H1 (cell line): ENCODE measurements around the gene SUPT4H1. TPM values are rescaled to one million over a fixed set of nuclear protein-coding genes. Genes with fewer than 3 reads are reported as not detected.

Source experiments
- CTCF ChIA-PET: fragments of 300-600 bp; sonication (Branson Sonifier 250); formaldehyde crosslinking; loops from one replicate; lab custom pipeline; 2021; ENCODE audit not compliant: partially characterized antibody; lab: Charles Lee
- POLR2A ChIA-PET: fragments of 300-600 bp; sonication (Branson Sonifier 250); formaldehyde crosslinking; loops from one replicate; lab custom pipeline; 2021; ENCODE audit warnings: inconsistent platforms; ENCODE audit not compliant: partially characterized antibody; lab: Charles Lee
- DNase-seq, 2 experiments: peaks; one replicate each; pipeline versions ENCODE4 v3.0.0 to v3.0.0-alpha.2; 2010 to 2022; ENCODE audit warnings: low spot score in 2 of 2, low read depth in 1 of 2, mixed read lengths in 1 of 2
- FAIRE-seq: peaks from 2 replicates; lab custom pipeline; 2011; peaks lifted over from hg19 to GRCh38; lab: Jason Lieb, UNC
- H2AFZ ChIP-seq: 2 replicates; pipeline ENCODE4 v1.8.1; 2012; ENCODE audit warnings: low read length, inconsistent platforms
- H2AK5ac ChIP-seq: 2 replicates; pipeline ENCODE4 v1.6.1; 2013; ENCODE audit warnings: low read depth, low read length
- H2BK120ac ChIP-seq: replicated peaks from 2 replicates; pipeline ENCODE3; 2013; ENCODE audit warnings: low read depth, low read length, inconsistent platforms
- H2BK12ac ChIP-seq: 2 replicates; pipeline ENCODE4 v1.6.1; 2013; ENCODE audit warnings: low read depth, low read length
- H2BK15ac ChIP-seq: 2 replicates; pipeline ENCODE4 v1.6.1; 2013; ENCODE audit warnings: low read length
- H2BK20ac ChIP-seq: 2 replicates; pipeline ENCODE4 v1.6.1; 2013; ENCODE audit warnings: low read length
- H2BK5ac ChIP-seq: 2 replicates; pipeline ENCODE4 v1.6.1; 2013; ENCODE audit warnings: low read depth, low read length
- H3K14ac ChIP-seq: 2 replicates; pipeline ENCODE4 v1.6.1; 2013; ENCODE audit warnings: inconsistent platforms; ENCODE audit not compliant: insufficient read length
- H3K18ac ChIP-seq: 2 replicates; pipeline ENCODE4 v1.6.1; 2013; ENCODE audit warnings: low read length; ENCODE audit errors: extremely low read depth
- H3K23ac ChIP-seq: 2 replicates; pipeline ENCODE4 v1.6.1; 2013; ENCODE audit warnings: inconsistent platforms; ENCODE audit not compliant: insufficient read length
- H3K23me2 ChIP-seq: 2 replicates; pipeline ENCODE4 v1.6.1; 2013; ENCODE audit warnings: low read depth, low read length
- H3K27ac ChIP-seq: 2 replicates; pipeline ENCODE4 v1.6.1; 2011; ENCODE audit warnings: low read depth, low read length, inconsistent platforms
- H3K27me3 ChIP-seq, 4 experiments: replicated peaks in 1 of 4; 1 replicate in 1 of 4; 2 replicates in 3 of 4; pipeline versions ENCODE4 v1.6.1 to v1.8.1; 2011 to 2013; ENCODE audit warnings: low read length in 3 of 4, mild to moderate bottlenecking in 3 of 4, inconsistent platforms in 2 of 4, mixed read lengths in 2 of 4, moderate library complexity in 1 of 4; ENCODE audit not compliant: control insufficient read depth in 3 of 4, insufficient read depth in 3 of 4; ENCODE audit errors: extremely low read depth in 1 of 4
- H3K36me3 ChIP-seq, 4 experiments: 2 replicates each; pipeline versions ENCODE4 v1.6.1 to v1.8.1; 2011 to 2013; ENCODE audit warnings: mild to moderate bottlenecking in 4 of 4, low read length in 3 of 4, moderate library complexity in 2 of 4, control low read depth in 1 of 4, inconsistent platforms in 1 of 4; ENCODE audit not compliant: insufficient read depth in 4 of 4, control insufficient read depth in 2 of 4
- H3K4ac ChIP-seq: replicated peaks from 2 replicates; pipeline ENCODE3; 2013; ENCODE audit warnings: low read length, low read depth, mixed read lengths, inconsistent platforms; ENCODE audit not compliant: insufficient read length
- H3K4me1 ChIP-seq, 4 experiments: replicated peaks in 1 of 4; 1 replicate in 1 of 4; 2 replicates in 3 of 4; pipeline versions ENCODE4 v1.6.1 to v1.8.1; 2011 to 2013; ENCODE audit warnings: low read length in 3 of 4, inconsistent platforms in 2 of 4, mixed read lengths in 1 of 4; ENCODE audit not compliant: insufficient read depth in 4 of 4, control insufficient read depth in 3 of 4
- H3K4me2 ChIP-seq, 2 experiments: 2 replicates each; pipeline versions ENCODE4 v1.6.1 to v1.8.1; 2011 to 2013; ENCODE audit warnings: low read depth in 2 of 2, low read length in 2 of 2, control low read depth in 1 of 2, inconsistent platforms in 1 of 2, mild to moderate bottlenecking in 1 of 2; ENCODE audit not compliant: insufficient read depth in 1 of 2
- H3K4me3 ChIP-seq, 4 experiments: fragments of 200-600, 300-600 bp in 1 of 4; sonication (generic), shearing (Covaris generic), sonication (Bioruptor Twin) in 1 of 4; 2 replicates each; pipeline versions ENCODE4 v1.5.1 to v1.8.1; 2011 to 2016; ENCODE audit warnings: low read length in 4 of 4, low read depth in 3 of 4, control low read depth in 2 of 4, inconsistent platforms in 2 of 4, mild to moderate bottlenecking in 2 of 4, mixed read lengths in 1 of 4, moderate library complexity in 1 of 4; ENCODE audit not compliant: insufficient read depth in 2 of 4; ENCODE audit errors: extremely low read depth in 1 of 4
- H3K56ac ChIP-seq: replicated peaks from 2 replicates; pipeline ENCODE3; 2013; ENCODE audit warnings: low read depth, mild to moderate bottlenecking, mixed read lengths, low read length, inconsistent platforms; ENCODE audit not compliant: insufficient read length
- H3K79me1 ChIP-seq: 2 replicates; pipeline ENCODE4 v1.6.1; 2013; ENCODE audit warnings: low read depth, low read length, control low read depth
- H3K79me2 ChIP-seq, 2 experiments: 2 replicates each; pipeline versions ENCODE4 v1.6.1 to v1.8.1; 2012 to 2013; ENCODE audit warnings: low read length in 2 of 2, mild to moderate bottlenecking in 2 of 2, inconsistent platforms in 1 of 2; ENCODE audit not compliant: insufficient read depth in 2 of 2, control insufficient read depth in 1 of 2
- H3K9ac ChIP-seq, 4 experiments: replicated peaks in 1 of 4; 1 replicate in 1 of 4; 2 replicates in 3 of 4; pipeline versions ENCODE4 v1.6.1 to v1.8.1; 2011 to 2013; ENCODE audit warnings: low read depth in 3 of 4, low read length in 3 of 4, control low read depth in 2 of 4, mild to moderate bottlenecking in 2 of 4, moderate library complexity in 2 of 4, inconsistent platforms in 1 of 4; ENCODE audit errors: extremely low read depth in 1 of 4
- H3K9me3 ChIP-seq, 2 experiments: 2 replicates each; pipeline versions ENCODE4 v1.6.1 to v1.8.1; 2012 to 2013; ENCODE audit warnings: mild to moderate bottlenecking in 2 of 2, moderate library complexity in 2 of 2, control low read depth in 1 of 2, inconsistent platforms in 1 of 2, low read depth in 1 of 2, low read length in 1 of 2, mixed read lengths in 1 of 2; ENCODE audit not compliant: insufficient read depth in 2 of 2
- H4K20me1 ChIP-seq, 2 experiments: replicated peaks in 1 of 2; 2 replicates each; pipeline versions ENCODE3 to v1.8.1; 2011 to 2013; ENCODE audit warnings: inconsistent platforms in 2 of 2, low read length in 2 of 2, mild to moderate bottlenecking in 1 of 2; ENCODE audit not compliant: insufficient read depth in 2 of 2, control insufficient read depth in 1 of 2
- H4K5ac ChIP-seq: 2 replicates; pipeline ENCODE4 v1.6.1; 2013; ENCODE audit warnings: low read length, low read depth, mixed read lengths, inconsistent platforms; ENCODE audit not compliant: insufficient read length
- H4K8ac ChIP-seq: 2 replicates; pipeline ENCODE4 v1.8.0; 2013; ENCODE audit warnings: mild to moderate bottlenecking, moderate library complexity, low read length, inconsistent platforms; ENCODE audit not compliant: insufficient read depth; ENCODE audit errors: extremely low read depth
- H4K91ac ChIP-seq: replicated peaks from 2 replicates; pipeline ENCODE3; 2013; ENCODE audit warnings: low read length, mixed read lengths, inconsistent platforms; ENCODE audit not compliant: insufficient read length
- CTBP2 ChIP-seq: IDR thresholded peaks from 2 replicates; pipeline ENCODE4 v1.7.0; 2011; ENCODE audit warnings: borderline replicate concordance, mild to moderate bottlenecking, moderate library complexity, mixed read lengths, low read length; ENCODE audit not compliant: insufficient read depth, insufficient read length
- GABPA ChIP-seq: IDR thresholded peaks from 2 replicates; pipeline ENCODE4 v1.6.1; 2011; ENCODE audit warnings: mild to moderate bottlenecking, low read length, moderate library complexity, borderline replicate concordance; ENCODE audit not compliant: insufficient read depth
- KDM1A ChIP-seq: fragments of 200-600, 300-600 bp; sonication (generic); IDR thresholded peaks from 2 replicates; pipeline ENCODE4 v1.7.1; 2016; ENCODE audit warnings: mild to moderate bottlenecking, low read length, borderline replicate concordance
- NANOG ChIP-seq: IDR thresholded peaks from 2 replicates; pipeline ENCODE4 v1.6.1; 2011; ENCODE audit warnings: low read length, low read depth, mild to moderate bottlenecking, inconsistent platforms; ENCODE audit not compliant: insufficient read depth, poor library complexity, severe bottlenecking
- NRF1 ChIP-seq: IDR thresholded peaks from 2 replicates; pipeline ENCODE4 v1.6.1; 2011; ENCODE audit warnings: mild to moderate bottlenecking, low read depth, low read length, improper control_type of control experiment
- SAP30 ChIP-seq: fragments of 300-600 bp; sonication (generic); IDR thresholded peaks from 2 replicates; pipeline ENCODE4 v1.7.1; 2012; ENCODE audit warnings: low read length, moderate library complexity, mild to moderate bottlenecking, inconsistent platforms; ENCODE audit not compliant: insufficient read depth, insufficient replicate concordance
- SP4 ChIP-seq: IDR thresholded peaks from 2 replicates; pipeline ENCODE4 v1.6.1; 2012; ENCODE audit warnings: low read length, inconsistent platforms
- WGBS, 2 experiments: shearing (Covaris generic) in 1 of 2; methylation state at CpG; one replicate each; pipeline versions ENCODE4 v1.1.6 to v1.1.7; 2013 to 2015; ENCODE audit warnings: low lambda C conversion rate in 2 of 2, mixed read lengths in 2 of 2, inconsistent platforms in 1 of 2, low coverage in 1 of 2, missing lambda C conversion rate in 1 of 2; ENCODE audit not compliant: insufficient replicate concordance in 2 of 2, insufficient coverage in 1 of 2, insufficient read length in 1 of 2; ENCODE audit errors: extremely low coverage in 1 of 2, missing lambda C conversion rate in 1 of 2; 5-methylcytosine and 5-hydroxymethylcytosine counted together
- polyA plus RNA-seq, 7 experiments: library from polyadenylated mRNA; depleted of rRNA in 3 of 7; stranded (reverse) in 5 of 7; unstranded in 2 of 7; fragments of >200 nt in 5 of 7; fragments of 200-250 nt in 2 of 7; gene quantifications; 1 replicate in 5 of 7; 2 replicates in 1 of 7; 4 replicates in 1 of 7; pipeline versions ENCODE4 v1.2.1 to v1.2.3, GENCODE V29; 2011 to 2013; ENCODE audit warnings: missing spikeins in 2 of 7, mixed read lengths in 2 of 7
- total RNA-seq: library from RNA; stranded (reverse); fragmentation: NEBNext Ultra II Directional; extraction: Animal tissue kit (Norgen Biotek cat#: 25700); gene quantifications from 2 replicates; pipeline ENCODE4 v1.2.1, GENCODE V29; 2021
- TF ChIP-seq, protein P1 (sequence below): IDR thresholded peaks from 2 replicates; pipeline ENCODE4 v1.6.1; 2011; ENCODE audit warnings: low read length, improper control_type of control experiment
- TF ChIP-seq, protein P2 (sequence below): IDR thresholded peaks from 2 replicates; pipeline ENCODE4 v1.6.1; 2012; ENCODE audit warnings: low read length, inconsistent platforms

SUPT4H1 gene
- total and polyA plus RNA-seq, 2 of the 8 experiments (the other 6 are each of a cell fraction or from before 2014, with no cell fraction given): 112 to 143 TPM

- Histone ChIP-seq H2BK20ac (no peak overlapping the region), H4K20me1 (peaks cover 0 to 2% of the 10 kb centered on the region in 2 experiments), H3K36me3 (peaks cover 8 to 16% (median 15%) of the 10 kb centered on the region in 4 experiments), H4K5ac (no peak overlapping the region), H3K27ac (no peak overlapping the region), H4K91ac (no peak overlapping the region), H3K23ac (no peak overlapping the region), H3K23me2 (peaks cover 8% of the 10 kb centered on the region; the same call in 1 of the 2 replicates), H3K79me2 (peaks cover 0 to 13% of the 10 kb centered on the region in 2 experiments; a peak in 2 of 4 replicates), H2BK120ac (no peak overlapping the region), H3K14ac (no peak overlapping the region), H2BK5ac (no peak overlapping the region), H3K56ac (no peak overlapping the region), H2AK5ac (no peak overlapping the region), H3K9me3 (no peaks in the 10 kb centered on the region), H3K18ac (no peak overlapping the region; the same call in 1 of the 2 replicates), H3K79me1 (no peaks in the 10 kb centered on the region), H3K9ac (no peak overlapping the region), H3K27me3 (no peaks in the 10 kb centered on the region), H3K4me2 (peak overlapping the region; percentile 96 to 100), H2BK15ac (no peak overlapping the region), H3K4me3 (peak overlapping the region in 2 of 4 experiments; percentile 93 to 94; a peak in 3 of 8 replicates), H3K4me1 (peaks cover 0 to 2% (median 0%) of the 10 kb centered on the region in 4 experiments; a peak in 1 of 7 replicates), H4K8ac (no peak overlapping the region), H3K4ac (no peak overlapping the region), H2BK12ac (peak overlapping the region; percentile 80; the same call in 1 of the 2 replicates), H2AFZ (no peak overlapping the region)
- FAIRE-seq (no peak), DNase-seq (no peak)
- ChIA-PET POLR2A (interaction anchor here (0.7 to 7.9 kb wide), 19 partner anchors 8 to 94 kb away, joined by 3 to 149 read pairs (median 8); partner anchors contain the start of genes RNF43 and TSPOAP1), CTCF (interaction anchor here (0.6 to 5.8 kb wide), 16 partner anchors 9 to 93 kb away, joined by 3 to 32 read pairs (median 4); partner anchors contain the start of gene RNF43)
- WGBS, 2 experiments: 80% methylated on average over 4 of the region's 4 CpGs; no CpG with 5 or more reads in 1 of the 2 experiments
- no peak for TF ChIP-seq KDM1A
- no peak for TF ChIP-seq SP4
- TF ChIP-seq, protein P1, sequence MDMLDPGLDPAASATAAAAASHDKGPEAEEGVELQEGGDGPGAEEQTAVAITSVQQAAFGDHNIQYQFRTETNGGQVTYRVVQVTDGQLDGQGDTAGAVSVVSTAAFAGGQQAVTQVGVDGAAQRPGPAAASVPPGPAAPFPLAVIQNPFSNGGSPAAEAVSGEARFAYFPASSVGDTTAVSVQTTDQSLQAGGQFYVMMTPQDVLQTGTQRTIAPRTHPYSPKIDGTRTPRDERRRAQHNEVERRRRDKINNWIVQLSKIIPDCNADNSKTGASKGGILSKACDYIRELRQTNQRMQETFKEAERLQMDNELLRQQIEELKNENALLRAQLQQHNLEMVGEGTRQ: no peak
- TF ChIP-seq SAP30: no peak
- TF ChIP-seq NANOG: no peak
- TF ChIP-seq GABPA: no peak
- no peak for TF ChIP-seq CTBP2
- TF ChIP-seq, protein P2, sequence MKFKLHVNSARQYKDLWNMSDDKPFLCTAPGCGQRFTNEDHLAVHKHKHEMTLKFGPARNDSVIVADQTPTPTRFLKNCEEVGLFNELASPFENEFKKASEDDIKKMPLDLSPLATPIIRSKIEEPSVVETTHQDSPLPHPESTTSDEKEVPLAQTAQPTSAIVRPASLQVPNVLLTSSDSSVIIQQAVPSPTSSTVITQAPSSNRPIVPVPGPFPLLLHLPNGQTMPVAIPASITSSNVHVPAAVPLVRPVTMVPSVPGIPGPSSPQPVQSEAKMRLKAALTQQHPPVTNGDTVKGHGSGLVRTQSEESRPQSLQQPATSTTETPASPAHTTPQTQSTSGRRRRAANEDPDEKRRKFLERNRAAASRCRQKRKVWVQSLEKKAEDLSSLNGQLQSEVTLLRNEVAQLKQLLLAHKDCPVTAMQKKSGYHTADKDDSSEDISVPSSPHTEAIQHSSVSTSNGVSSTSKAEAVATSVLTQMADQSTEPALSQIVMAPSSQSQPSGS: no peak
- TF ChIP-seq NRF1: no peak
These were observed 1.4 kb upstream of the SUPT4H1 start for GRCh38 chr17:58353389-58353825.
